HG03378 (cell line): ENCODE data around the gene ARPC4.

Experiments
- ATAC-seq: cut with Tn5 transposase; IDR thresholded peaks from one replicate; pipeline ENCODE4 v1.9.1; 2021; ENCODE audit warnings: mild to moderate bottlenecking, moderate library complexity; ENCODE audit not compliant: unreplicated experiment

The ARPC4 gene

DNA sequence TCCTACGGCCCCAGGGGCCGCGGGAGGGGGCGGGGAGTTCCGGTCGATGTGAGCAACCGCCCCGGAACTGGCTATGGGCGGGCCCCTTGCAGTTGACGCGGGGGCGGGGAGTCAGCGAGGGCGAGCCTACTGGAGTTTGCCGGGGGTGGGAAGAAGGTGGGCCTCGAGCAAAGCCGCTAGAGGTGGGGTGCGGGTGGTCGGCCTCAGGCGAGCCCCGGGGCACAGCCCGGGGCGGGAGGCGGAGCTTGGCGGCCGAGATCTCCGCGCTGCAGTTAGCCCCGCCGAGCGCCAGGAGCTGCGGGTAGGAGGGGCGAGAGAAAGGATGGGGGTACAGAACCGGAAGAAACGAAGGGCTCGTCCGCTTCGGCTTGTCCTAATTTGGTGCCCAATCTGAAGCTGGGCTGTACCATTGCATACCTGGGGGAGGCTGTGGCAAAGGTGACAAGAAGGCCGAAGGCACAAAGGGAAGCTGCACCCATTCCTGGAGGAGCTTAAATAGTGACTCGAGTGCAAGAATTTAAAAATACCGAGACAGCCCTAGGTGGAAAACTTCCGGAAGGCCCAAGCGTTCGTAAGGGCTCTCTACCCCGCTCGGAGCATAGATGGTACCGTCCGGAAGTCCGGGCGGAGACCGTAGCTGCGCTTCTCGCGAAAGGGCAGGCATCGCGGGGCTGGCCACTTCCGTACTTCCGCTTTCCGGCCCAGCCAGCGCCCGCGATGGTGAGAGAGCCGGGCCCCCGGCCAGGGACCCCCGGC lies at the start of gene ARPC4, which contains the start of gene TADA3:
Gene ARPC4 (plus strand): TSS at position 678 of the 756 bp plus-strand sequence. CDS start 40 bp downstream, at position 718.
Gene TADA3 (minus strand): TSS at position 69 of the 756 bp plus-strand sequence. CDS start 1,007 bp downstream, outside the sequence.
- peak; percentile 86 for ATAC-seq

DNA sequence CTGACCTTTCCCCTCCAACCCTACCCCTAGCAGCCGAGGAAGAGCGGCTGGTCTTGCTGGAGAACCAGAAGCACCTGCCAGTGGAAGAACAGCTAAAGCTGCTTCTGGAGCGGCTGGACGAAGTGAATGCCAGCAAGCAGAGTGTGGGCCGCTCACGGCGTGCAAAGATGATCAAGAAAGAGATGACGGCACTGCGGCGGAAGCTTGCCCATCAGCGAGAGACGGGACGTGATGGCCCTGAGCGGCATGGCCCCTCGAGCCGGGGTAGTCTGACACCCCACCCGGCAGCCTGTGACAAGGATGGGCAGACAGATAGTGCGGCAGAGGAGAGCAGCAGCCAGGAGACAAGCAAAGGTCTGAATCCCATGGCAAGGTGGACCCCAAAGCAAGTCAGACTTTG lies 49.3 kb upstream of the ARPC4 start:
- no peak for ATAC-seq

DNA sequence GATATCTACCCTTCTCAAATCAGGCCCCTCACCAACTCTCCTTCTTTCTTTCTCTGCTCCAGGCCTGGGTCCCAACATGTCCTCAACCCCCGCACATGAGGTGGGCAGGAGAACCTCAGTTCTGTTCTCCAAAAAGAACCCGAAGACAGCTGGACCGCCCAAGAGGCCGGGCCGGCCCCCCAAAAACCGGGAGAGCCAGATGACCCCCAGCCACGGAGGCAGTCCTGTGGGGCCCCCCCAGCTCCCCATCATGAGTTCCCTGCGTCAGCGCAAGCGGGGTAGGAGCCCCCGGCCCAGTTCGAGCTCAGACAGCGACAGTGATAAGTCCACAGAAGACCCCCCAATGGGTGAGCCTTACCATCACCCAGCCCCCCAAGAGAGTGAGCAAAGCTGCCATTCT lies 48.7 kb upstream of the ARPC4 start:
- no peak for ATAC-seq

DNA sequence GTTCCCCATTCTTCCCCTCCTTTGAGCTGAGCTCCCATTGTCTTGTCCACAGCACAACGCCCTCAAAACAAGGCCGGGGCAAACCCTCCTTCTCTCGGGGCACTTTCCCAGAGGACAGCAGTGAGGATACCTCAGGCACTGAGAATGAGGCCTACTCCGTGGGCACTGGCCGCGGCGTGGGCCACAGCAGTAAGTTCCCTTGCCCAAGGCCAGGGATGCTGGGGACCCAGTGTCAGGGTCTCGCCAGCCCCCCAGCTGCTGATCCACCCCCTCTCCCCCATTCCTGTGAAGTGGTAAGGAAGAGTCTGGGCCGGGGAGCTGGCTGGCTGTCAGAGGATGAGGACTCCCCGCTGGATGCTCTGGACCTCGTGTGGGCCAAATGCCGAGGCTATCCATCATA lies 47.4 kb upstream of the ARPC4 start:
- ATAC-seq, result no peak

DNA sequence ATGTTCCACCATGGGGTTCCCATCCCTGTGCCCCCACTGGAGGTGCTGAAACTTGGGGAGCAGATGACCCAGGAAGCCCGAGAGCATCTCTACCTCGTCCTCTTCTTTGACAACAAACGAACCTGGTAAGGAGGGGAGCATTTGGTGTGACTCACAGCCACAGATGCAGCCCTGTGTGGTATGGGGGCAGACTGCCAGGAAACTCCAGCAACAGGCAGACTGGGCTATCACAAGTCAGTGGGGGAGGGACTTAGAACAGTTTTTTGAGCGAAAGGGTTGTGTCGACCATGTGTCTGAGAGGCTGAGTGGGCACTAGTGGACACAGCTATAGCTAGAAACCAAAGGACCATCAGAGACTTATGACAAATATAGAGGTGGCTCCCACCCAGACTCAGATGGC lies 46.6 kb upstream of the ARPC4 start:
- no peak for ATAC-seq

DNA sequence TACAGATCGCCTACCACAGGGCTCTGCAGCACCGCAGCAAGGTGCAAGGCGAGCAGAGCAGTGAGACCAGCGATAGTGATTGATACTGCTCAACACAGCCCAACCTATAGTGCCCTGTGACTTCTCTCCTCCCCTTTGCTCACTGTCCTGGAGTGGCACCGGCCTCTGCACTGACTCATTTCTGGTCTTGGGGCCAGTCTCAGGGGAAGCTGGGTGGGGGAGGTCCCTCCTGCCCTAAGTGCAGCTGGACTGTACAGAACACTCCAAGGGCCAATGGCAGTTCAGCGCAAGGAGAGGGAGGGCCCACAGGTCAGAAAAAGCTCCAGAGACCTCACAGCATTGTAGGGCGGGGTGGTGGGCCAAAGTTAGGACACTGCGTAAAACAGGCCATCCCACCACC lies 45.6 kb upstream of the ARPC4 start:
- ATAC-seq, result no peak

DNA sequence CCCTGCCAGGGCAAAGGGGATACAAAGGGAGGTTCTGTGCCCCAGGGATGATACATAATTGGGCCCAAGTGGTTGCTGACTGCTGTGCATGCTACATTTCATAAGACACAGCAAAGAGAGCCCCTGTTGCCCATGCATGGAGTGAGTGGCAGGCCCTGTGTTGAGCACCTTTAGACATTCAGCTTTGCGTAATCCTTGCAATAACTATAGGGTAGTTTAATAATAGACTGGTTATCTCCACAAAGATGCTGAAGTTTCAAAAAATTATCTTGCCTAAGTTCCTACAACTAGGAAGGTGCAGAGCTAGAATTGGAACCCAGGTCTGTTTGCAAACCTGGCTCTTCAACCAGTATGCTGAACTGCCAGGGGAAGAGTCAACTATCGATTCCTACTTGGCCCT lies 44.9 kb upstream of the ARPC4 start:
- no peak for ATAC-seq

DNA sequence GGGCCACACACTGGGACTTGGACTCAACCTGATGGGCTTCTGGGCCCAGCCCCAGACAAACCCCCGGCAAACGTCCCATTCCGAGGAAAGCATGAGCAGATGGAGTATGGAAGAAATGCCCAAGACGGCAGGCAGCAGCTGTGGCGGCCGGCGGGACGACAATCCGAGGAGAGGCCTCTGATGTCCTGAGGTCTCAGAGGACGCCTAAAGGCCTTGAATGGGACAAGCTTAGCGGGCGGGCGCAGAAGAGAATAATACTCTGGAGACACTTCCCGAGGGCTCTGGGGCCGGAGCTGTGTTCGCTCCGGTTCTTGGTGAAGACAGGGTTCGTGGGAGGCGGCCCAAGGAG lies 43.6 kb upstream of the ARPC4 start:
- no peak for ATAC-seq

DNA sequence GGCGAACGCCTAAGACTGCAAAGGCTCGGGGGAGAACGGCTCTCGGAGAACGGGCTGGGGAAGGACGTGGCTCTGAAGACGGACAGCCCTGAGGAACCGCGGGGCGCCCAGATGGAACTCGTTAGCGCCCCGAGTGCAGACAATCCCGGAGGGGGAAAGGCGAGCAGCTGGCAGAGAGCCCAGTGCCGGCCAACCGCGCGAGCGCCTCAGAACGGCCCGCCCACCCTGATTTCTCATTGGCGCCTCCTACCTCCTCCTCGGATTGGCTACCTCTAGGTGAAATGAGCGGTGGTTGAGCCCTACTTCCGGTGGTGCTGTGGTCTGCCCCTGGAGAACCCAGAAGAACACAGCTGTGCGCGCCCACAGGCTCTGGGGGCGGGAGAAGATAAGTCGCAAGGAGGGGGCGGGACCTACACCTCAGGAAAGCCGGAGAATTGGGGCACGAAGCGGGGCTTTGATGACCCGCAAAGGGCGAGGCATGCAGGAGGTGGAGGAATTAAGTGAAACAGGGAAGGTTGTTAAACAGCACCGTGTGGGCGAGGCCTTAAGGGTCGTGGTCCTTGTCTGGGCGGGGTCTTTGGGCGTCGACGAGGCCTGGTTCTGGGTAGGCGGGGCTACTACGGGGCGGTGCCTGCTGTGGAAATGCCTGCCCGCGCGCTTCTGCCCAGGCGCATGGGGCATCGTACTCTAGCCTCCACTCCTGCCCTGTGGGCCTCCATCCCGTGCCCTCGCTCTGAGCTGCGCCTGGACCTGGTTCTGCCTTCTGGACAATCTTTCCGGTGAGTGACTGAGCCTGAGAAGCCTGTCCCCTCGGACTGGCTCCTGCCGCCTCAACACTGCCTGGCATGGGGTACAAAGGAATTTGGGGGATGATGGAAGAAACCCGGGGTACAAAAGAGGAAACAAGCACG lies 43.0 kb upstream of the ARPC4 start, which contains the start of gene OGG1:
Gene OGG1 (plus strand): TSS at position 308 of the 911 bp plus-strand sequence. CDS start 335 bp downstream, at position 643.
- peak; percentile 82 for ATAC-seq

DNA sequence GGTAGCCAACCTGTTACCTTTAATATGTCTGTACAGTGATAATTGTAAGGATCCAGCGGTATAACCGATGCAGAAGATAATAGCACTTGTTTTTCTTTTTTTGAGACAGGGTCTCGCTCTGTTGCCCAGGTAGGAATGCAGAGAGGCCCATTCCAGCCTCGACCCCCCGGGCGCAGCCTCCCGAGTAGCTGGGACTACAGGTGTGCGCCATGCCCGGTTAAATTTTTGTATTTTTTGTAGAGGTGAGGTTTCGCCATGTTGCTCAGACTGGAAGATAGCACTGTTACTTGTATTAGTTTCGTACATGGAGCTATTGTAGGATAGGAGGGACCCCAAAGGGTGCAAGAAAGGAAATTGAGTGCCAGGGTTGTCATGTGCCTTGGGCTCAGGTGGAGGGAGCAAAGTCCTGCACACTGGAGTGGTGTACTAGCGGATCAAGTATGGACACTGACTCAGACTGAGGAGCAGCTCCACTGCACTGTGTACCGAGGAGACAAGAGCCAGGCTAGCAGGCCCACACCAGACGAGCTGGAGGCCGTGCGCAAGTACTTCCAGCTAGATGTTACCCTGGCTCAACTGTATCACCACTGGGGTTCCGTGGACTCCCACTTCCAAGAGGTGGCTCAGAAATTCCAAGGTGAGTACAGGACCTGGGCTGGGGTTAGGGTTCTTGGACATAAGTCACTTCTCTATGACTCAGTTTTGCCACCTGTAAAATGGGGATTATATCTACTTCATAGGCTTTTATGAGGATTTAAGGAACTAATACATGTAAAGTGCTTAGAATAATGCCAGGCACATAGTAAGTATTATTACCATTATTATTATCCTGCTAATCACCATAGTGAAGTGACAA lies 42.1 kb upstream of the ARPC4 start:
- ATAC-seq, result no peak

DNA sequence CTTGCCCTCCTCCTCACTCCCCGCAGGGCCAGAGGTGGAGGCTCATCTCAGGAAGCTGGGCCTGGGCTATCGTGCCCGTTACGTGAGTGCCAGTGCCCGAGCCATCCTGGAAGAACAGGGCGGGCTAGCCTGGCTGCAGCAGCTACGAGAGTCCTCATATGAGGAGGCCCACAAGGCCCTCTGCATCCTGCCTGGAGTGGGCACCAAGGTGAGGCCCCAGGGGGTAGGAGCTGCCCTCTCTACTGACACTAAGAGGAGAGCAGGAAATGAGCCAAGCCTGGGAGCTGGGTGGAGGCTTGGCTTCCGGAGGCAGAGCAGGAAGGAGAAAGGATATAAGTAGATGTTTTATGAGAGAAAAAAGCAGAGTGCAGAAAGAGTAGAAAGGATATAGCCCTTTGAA lies 38.2 kb upstream of the ARPC4 start:
- no peak for ATAC-seq

DNA sequence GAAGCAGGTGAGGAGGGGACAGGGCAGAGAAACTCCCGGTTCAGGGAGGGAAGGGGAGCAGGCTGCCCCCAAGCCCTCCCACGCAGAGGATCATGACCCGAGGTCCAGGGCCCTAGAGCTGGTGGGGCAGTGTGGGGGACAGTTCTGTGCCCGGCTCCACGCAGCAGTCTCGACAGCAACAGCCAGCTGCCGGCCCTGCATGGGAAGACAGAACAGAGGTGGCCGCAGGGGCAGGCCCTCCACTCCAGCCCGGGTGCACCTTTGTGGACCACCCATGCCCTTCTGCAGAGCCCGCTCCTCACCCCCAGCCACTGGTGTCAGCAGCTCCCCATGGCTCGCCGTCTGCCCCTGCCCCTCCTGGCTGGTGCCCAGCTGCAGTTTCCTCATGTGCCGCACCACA lies 35.5 kb upstream of the ARPC4 start:
- no peak for ATAC-seq

DNA sequence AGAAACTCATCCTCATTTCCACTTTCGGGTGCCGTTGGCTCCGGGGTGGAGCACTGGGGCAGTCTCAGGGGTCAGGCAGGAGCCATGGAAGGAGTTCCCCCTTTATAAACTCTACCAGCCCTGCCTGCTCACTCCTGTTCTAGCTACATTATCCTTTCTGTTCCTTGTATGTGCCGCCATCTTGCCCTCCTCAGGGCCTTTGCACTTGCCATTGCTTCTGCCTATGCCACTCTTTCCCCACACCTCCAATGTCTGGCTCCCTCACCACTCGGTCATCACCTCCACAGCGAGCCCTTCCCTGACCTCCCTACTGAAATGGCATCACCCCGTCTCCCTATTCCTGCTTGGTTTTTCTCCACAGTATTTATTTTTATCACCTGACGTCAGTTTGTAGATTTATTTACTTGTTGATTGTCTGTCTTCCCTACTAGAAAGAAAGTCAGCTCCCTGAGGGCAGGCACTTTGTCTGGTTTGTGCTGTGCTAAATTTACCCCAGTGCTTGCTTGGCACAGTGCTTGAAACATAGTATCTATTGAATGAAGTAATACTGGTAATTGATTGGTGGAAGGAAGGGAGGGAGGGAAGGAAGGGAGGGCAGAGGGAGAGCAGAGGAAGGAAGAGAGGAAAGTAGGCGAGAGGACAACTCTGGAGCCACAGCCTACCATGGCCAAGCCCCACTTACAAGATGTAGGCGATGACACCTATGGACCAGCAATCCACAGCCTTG lies 31.9 kb upstream of the ARPC4 start:
- no peak for ATAC-seq

DNA sequence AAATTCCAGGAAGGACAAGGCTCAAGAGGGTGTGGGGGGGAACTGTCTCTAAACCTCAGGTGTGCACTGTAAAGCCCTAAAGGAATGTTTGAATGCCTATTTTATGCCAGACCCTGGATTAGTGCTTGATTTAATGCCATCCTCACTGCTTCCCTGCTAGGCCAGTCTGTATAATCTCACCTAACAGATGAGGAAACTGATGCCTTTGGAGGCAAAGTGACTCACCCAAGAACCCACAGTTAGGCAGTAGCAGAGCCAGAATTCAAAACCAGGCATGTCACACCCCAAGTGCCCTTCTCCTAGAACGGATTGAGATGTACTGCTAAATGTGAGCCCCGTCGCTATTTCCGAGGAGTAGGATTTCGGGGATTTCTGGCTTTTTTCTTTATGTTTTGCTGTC lies 31.0 kb upstream of the ARPC4 start:
- ATAC-seq, result no peak

DNA sequence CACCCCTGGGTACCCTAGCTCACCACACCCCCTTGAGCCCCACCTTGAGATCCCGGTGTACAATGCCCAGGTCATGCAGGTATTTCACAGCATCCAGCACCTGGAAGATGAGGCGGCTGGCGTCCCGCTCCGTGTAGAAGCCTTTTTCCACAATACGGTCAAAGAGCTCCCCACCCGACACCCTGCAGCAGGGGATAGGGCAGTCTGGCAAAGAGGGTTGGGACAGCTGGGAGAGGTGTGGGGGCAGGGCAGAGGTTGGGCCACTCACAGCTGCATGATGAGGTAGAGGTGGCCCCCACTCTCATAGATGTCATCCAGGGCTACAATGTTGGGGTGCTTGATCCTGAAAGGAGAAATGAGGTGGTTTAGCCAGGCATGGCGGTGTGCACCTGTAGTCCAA lies 30.0 kb upstream of the ARPC4 start:
- ATAC-seq, result no peak

DNA sequence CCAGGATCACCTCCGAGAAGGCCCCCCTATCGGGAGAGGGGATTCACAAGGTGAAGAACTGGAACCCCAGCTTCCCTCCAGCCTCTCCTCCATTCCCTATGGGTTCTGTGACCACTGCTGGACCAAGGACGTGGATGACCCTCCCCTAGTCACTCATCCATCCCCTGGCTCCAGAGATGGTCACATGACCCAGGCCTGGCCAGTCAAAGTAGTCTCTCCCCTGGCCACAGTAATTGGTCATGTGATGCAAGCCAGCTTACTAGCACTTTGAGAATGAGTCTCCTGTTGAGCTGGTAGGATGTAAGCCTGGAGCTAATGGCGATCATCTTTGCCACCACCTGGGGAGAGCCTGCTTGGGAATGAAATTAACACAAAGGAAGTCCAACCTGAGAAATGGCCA lies 27.0 kb upstream of the ARPC4 start:
- ATAC-seq, result no peak

DNA sequence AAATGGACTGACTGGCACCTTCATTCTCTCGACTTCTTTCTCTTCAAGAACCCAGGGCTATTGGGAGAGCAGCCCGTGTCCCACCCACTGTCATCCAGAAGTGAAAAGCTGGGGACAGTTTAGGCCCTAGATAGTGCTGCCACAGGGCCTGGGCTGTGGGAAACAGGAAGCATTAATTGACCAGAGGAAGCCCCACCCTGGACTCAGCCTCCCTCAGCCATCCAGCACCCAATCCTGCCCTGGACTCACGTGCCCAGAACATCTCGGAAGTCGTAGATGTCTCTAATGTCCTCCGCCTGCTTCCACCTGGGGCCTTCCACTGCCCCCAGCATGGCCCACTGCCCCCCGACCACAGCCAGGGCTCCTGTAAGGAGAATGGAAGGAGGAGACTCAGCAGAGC lies 25.5 kb upstream of the ARPC4 start:
- ATAC-seq, result no peak

DNA sequence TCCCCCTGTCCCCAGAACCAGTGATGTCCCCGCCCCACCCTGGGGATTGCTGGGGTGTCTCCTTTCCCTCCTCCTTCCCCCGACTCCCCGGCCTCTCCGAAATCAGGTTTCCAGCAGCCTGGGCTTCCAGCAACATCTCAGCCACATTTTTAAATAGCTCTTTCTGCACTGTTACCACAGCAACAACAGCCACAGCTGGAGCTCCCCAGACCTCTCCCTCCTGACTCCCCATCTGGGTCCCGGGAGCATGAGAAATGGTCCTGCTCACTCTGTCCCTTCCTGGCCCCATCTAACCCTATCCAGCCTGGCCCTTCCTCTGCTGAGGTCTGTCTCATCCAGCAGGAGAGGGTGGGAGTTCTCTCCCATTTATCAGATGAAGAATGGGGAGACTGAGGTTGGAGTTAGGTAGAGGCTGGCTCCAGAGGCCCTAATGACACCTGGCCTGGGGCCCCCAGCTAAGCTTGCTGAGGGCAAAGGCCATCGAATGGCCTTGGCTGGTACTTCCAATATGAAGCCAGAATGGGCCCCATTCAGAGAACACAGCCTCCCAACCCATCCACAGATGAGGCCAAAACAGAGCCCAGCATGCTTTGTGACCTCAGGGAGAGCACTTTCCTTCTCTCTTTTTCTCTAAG lies 24.6 kb upstream of the ARPC4 start:
- ATAC-seq, result no peak

DNA sequence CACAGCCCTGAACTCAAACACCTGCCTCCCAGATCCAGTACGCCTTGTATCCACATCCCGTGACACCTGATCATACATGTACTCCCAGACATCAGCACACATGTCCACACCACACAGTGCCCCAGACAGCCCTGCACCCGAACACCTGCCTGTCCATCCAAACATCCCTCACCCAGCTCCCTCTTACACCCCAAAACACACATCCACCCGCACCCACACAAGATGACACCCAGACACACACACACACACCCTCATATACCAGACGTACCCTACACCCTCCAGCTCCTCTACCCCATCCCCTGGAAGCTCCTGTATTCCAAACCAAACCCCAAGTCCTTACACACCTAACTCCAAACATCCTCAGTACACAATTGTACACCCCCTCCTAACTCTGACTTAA lies 23.9 kb upstream of the ARPC4 start:
- no peak for ATAC-seq
